LNCaP clone FGC (cell line): ENCODE measurements around the gene NME5.

ENCODE experiments used
- DNase-seq: peaks from one replicate; pipeline ENCODE4 v3.0.0-alpha.2; 2011; ENCODE audit warnings: low read depth
- H3K4me3 ChIP-seq: 2 replicates; pipeline ENCODE4 v1.5.1; 2011; ENCODE audit warnings: mild to moderate bottlenecking, low read depth, low read length, control low read depth
- TF ChIP-seq, protein P1 (sequence below): IDR thresholded peaks from 2 replicates; pipeline ENCODE4 v1.5.1; 2012; ENCODE audit warnings: mild to moderate bottlenecking; ENCODE audit not compliant: control insufficient read depth, insufficient read depth; ENCODE audit errors: extremely low read depth

NME5 gene

GRCh38 chr5:138102454-138103318 lies 36.5 kb downstream of the NME5 start:
- TF ChIP-seq, protein P1, sequence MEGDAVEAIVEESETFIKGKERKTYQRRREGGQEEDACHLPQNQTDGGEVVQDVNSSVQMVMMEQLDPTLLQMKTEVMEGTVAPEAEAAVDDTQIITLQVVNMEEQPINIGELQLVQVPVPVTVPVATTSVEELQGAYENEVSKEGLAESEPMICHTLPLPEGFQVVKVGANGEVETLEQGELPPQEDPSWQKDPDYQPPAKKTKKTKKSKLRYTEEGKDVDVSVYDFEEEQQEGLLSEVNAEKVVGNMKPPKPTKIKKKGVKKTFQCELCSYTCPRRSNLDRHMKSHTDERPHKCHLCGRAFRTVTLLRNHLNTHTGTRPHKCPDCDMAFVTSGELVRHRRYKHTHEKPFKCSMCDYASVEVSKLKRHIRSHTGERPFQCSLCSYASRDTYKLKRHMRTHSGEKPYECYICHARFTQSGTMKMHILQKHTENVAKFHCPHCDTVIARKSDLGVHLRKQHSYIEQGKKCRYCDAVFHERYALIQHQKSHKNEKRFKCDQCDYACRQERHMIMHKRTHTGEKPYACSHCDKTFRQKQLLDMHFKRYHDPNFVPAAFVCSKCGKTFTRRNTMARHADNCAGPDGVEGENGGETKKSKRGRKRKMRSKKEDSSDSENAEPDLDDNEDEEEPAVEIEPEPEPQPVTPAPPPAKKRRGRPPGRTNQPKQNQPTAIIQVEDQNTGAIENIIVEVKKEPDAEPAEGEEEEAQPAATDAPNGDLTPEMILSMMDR, result no peak

GRCh38 chr5:138096997-138097828 lies 42.0 kb downstream of the NME5 start:
- H3K4me3 ChIP-seq, result no peak overlapping the region
- TF ChIP-seq, protein P1, result no peak
- no peak for DNase-seq

More at GRCh38 chr5:138102454-138103318, 36.5 kb downstream of the NME5 start:
- no peak overlapping the region for H3K4me3 ChIP-seq
- DNase-seq, result no peak

DNA sequence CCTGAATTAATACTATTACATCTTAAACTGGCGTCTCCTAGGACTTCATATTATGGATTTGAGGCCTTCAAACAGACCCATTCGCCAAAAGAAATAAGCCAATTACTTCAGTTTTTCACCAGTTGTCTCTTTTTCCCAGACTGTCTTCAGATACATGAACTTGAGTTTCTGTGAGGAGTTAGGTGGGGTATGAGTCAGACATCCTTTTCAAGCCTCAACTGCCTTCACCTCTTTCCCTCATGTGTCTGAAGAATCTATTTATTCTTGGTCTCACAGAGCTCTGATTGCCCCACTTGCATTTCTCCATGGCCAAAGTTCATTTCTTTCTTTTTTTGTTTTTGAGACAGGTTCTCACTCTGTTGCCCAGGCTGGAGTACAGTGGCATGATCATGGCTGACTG lies 42.9 kb downstream of the NME5 start:
- DNase-seq, result no peak
- no peak overlapping the region for H3K4me3 ChIP-seq
- TF ChIP-seq, protein P1, result no peak

DNA sequence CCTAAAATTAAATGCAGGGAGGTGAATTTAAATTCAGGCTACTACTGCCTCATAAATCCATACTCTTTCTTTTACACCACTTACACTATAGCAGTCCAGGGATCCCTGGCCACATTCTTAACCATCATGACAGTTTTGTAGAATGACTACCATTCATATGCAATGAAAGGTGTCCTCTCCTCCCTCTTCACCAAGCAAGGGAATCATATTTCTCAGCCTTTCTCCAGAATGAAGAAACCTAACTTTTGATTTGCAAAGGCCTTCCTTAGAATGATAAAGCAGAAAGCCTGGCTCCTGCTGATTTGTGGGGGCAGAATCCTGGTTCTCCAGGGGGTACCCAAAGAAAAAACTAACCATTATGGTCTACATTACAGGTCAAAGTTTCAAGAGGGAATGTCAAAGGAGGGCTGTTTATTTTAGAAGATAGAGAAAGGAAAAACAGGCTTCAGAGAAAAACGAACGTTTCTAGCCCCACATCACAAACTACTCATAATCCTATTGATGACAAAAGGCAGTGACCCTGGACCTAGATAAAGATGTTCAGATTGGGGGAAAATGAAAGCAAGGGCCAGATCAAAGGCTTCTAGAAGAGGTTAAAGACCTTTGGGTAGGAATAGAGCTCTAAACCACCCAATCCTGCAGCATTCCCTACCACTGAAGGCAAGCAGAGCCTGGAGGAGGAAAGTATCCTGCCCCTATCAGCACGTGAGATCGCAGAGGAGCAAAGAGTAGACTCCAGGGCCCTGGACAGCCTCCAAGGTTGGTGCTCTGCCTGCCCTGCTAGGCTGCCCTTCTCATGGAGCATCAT lies 43.9 kb downstream of the NME5 start:
- TF ChIP-seq, protein P1, result no peak
- no peak for DNase-seq
- no peak overlapping the region for H3K4me3 ChIP-seq

- TF ChIP-seq, protein P1, result no peak
- DNase-seq, result no peak
- no peak overlapping the region for H3K4me3 ChIP-seq
These were observed 46.2 kb downstream of the NME5 start for GRCh38 chr5:138093036-138093435.

GRCh38 chr5:138092301-138092700 lies 46.9 kb downstream of the NME5 start:
- no peak for DNase-seq
- no peak overlapping the region for H3K4me3 ChIP-seq
- TF ChIP-seq, protein P1, result no peak
